ENCODE data around the gene PRM1.

Gene PRM1

DNA sequence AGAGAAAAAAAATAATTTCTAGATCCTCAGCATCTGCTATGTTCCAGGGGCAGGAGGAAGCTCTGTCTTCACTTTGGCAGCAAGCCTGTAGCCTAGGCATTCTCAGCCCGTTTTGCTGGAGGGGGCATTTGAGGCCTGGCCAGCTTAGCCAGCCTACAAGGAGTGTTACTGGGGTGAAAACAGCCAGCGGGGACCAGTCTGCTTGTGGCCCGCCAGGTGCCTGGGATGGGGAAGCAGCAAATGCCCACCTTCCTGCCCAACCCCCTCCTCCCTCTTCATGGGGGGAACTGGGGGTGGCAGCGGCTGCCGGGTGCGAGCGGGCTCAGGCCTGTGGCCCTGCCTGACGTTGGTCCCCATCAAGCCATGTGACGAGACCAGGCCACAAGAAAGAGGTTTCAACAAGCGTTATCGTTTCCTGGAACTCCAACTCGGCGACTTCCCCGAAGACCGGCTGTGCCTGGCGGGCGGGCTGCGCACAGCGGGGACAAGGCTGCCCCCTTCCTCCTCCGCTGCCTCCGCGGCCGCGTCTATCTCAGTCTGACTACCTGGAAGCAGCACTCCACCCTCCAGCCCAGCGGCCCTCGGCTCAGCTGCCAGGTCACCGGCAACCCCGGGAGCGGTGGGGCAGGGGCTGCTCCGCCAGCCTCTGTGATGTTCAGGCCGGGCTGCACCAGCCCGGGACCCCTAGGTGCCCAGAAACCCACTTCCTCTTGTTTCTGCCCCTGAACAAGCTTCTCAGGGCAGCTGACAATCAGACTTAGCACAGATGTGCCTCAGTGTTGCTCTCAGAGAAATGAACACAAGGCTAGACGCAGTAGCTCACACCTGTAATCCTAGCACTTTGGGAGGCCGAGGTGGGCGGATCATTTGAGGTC, 48.0 kb downstream of the PRM1 start:
- peak; percentile 97 for DNase-seq

- DNase-seq, result no peak
Measured at GRCh38 chr16:11232302-11232851, 48.8 kb downstream of the PRM1 start.

DNA sequence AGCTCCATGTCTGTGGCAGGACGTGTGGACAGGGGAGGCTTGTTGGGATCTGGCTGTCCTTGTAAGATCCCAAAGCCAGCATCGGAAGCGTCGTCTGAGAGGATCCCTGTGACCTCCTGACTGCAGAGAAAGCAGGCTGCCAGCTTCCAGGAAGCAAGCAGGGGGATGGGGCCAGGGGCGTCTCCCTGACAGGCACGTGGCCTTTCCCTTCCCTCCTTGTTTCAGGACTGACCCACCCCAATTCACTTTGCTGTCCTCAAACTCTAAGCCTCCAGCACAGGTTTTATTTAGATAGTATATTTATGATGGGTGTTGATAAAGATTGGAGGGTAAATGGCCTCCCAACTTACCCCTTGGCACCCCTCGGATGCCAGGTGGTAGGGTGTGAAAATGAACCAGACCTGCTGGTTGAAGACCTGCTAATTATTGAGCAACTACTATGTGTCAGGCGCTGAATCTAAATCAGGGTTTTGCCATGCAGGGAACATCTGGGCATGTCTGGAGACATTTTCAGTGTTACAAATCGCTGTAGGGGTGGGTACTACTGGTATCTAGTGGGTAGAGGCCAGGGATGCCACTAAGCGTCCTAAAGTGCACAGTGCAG, 49.7 kb downstream of the PRM1 start:
- DNase-seq, result no peak
